ENCODE measurements around the gene BOD1. TPM values are rescaled to one million over a fixed set of nuclear protein-coding genes. Genes with fewer than 3 reads are reported as not detected.

Gene BOD1
- total RNA-seq, 1 donor from 2014 or later = 101 TPM

DNA sequence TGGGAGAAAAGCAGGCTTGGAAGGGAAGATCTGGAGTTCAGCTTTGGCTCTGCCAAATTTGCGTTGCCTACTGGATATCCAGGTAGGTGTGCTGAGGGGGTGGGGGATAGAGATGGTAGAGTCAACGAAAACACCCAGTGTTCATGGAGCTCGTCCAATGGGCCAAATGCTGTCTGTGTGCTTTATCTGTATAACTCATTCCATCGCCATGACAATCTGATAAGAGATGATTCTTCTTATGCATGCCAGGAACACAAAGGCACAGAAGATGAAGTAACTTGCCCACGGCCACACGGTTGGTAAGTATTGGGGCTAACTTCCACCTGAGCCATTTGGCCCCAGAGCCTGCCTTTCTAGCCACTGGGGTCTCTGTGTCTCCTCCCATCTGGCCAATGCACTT is 53.2 kb downstream of the BOD1 start:
- H3K4me3 Mint-ChIP-seq (ENCODE audit: low read depth) = no peak overlapping the region
- no peaks in the 10 kb centered on the region for H3K27me3 Mint-ChIP-seq
- no peaks in the 10 kb centered on the region for H3K4me1 Mint-ChIP-seq (ENCODE audit: low read depth)
- TF ChIP-seq, protein P1, sequence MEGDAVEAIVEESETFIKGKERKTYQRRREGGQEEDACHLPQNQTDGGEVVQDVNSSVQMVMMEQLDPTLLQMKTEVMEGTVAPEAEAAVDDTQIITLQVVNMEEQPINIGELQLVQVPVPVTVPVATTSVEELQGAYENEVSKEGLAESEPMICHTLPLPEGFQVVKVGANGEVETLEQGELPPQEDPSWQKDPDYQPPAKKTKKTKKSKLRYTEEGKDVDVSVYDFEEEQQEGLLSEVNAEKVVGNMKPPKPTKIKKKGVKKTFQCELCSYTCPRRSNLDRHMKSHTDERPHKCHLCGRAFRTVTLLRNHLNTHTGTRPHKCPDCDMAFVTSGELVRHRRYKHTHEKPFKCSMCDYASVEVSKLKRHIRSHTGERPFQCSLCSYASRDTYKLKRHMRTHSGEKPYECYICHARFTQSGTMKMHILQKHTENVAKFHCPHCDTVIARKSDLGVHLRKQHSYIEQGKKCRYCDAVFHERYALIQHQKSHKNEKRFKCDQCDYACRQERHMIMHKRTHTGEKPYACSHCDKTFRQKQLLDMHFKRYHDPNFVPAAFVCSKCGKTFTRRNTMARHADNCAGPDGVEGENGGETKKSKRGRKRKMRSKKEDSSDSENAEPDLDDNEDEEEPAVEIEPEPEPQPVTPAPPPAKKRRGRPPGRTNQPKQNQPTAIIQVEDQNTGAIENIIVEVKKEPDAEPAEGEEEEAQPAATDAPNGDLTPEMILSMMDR (IDR thresholded peaks at IDR 0.05; ENCODE audit: unreplicated experiment) = no peak
- no peak for DNase-seq (ENCODE audit: low spot score, unreplicated experiment)
- peaks cover 33% of the 10 kb centered on the region for H3K9me3 Mint-ChIP-seq (ENCODE audit: low read depth)
- peaks cover 7% of the 10 kb centered on the region for H3K36me3 Mint-ChIP-seq (ENCODE audit: insufficient read depth)
- no peak overlapping the region for H3K27ac Mint-ChIP-seq

DNA sequence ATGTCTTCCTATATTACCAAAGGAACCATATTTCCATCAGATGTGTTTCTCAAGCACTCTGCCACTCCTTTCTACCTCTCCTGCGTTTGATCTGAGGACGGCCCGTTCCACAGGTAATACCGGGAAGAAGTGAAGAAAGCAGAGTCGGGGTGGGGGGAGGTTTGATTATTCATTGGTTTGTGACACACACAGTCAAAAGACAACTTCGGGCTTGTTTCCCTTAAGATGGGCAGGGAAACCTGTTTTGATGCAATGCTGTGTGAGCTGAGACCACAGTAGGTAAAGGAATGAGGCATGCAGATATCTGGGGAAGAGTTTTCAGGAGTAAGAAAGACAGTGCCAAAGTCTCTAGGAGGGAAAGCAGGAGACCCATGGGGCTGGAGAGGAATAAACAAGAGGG is 54.0 kb downstream of the BOD1 start:
- no peak for DNase-seq (ENCODE audit: low spot score, unreplicated experiment)
- Mint-ChIP-seq H3K9me3 (ENCODE audit: low read depth) (peaks cover 27% of the 10 kb centered on the region), H3K4me3 (ENCODE audit: low read depth) (no peak overlapping the region), H3K27me3 (no peaks in the 10 kb centered on the region), H3K27ac (no peak overlapping the region), H3K4me1 (ENCODE audit: low read depth) (peaks cover under 1% of the 10 kb centered on the region), H3K36me3 (ENCODE audit: insufficient read depth) (peaks cover 4% of the 10 kb centered on the region)
- TF ChIP-seq, protein P1 (IDR thresholded peaks at IDR 0.05; ENCODE audit: unreplicated experiment) = no peak

All from progenitor cell of endocrine pancreas (in vitro differentiated cells).